GM19372 (cell line): ENCODE data around the gene KCNS3.

ENCODE experiments used
- ATAC-seq: cut with Tn5 transposase; IDR thresholded peaks from one replicate; pipeline ENCODE4 v1.9.1; 2021; ENCODE audit warnings: mild to moderate bottlenecking, low read depth, moderate library complexity; ENCODE audit not compliant: unreplicated experiment

KCNS3 gene

GRCh38 chr2:17981936-17982335 lies 103.5 kb downstream of the KCNS3 start:
- ATAC-seq, result no peak
